ENCODE data around the gene GBX1.
A peak's percentile ranks its signal among the peaks of the same experiment; 100 is the strongest.

Gene GBX1

DNA sequence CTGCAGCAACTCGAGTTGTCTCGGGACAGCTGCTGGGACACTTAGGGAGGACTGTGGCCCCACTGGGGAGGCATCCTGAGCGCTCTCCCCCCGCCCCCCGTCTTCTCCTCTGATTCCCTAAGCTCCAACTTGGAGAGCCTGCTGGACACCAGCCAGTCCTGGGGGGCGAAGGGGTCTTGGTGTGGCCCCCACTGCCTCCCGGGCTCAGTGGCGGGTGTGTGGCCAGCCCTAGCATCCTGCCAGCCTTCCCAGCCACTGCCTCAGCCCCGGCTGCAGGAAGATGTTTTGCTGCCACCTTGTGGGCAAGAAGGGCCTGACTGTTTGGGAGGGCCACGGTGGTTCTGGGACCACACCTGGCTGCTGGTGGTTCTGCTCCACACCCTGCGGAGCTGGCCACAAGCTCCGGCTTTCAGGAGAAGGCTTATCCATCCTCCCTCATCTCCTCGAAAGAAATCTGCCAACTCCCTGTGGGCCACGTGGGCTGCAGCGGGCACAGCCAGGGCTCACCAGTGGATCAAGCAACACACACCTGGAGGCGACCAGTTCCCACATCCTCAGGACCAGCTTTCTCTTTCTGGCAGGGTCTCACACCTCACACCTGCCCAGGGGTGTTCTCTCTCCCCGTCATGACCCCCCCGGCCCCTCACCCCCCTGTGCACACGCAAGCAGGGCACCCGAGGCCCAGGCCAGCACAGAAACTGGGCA lies 56.4 kb downstream of the GBX1 start:
- in situ Hi-C loops (cut with HindIII; ENCODE audit: low sequenced_read_pairs) = no loop called here
- TF ChIP-seq, protein P1, sequence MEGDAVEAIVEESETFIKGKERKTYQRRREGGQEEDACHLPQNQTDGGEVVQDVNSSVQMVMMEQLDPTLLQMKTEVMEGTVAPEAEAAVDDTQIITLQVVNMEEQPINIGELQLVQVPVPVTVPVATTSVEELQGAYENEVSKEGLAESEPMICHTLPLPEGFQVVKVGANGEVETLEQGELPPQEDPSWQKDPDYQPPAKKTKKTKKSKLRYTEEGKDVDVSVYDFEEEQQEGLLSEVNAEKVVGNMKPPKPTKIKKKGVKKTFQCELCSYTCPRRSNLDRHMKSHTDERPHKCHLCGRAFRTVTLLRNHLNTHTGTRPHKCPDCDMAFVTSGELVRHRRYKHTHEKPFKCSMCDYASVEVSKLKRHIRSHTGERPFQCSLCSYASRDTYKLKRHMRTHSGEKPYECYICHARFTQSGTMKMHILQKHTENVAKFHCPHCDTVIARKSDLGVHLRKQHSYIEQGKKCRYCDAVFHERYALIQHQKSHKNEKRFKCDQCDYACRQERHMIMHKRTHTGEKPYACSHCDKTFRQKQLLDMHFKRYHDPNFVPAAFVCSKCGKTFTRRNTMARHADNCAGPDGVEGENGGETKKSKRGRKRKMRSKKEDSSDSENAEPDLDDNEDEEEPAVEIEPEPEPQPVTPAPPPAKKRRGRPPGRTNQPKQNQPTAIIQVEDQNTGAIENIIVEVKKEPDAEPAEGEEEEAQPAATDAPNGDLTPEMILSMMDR (IDR thresholded peaks at IDR 0.05; ENCODE audit: low read depth, low read length, missing control alignments) = peak; percentile 83
- H3K4me3 ChIP-seq (ENCODE audit: low read depth, low read length) = no peak overlapping the region

DNA sequence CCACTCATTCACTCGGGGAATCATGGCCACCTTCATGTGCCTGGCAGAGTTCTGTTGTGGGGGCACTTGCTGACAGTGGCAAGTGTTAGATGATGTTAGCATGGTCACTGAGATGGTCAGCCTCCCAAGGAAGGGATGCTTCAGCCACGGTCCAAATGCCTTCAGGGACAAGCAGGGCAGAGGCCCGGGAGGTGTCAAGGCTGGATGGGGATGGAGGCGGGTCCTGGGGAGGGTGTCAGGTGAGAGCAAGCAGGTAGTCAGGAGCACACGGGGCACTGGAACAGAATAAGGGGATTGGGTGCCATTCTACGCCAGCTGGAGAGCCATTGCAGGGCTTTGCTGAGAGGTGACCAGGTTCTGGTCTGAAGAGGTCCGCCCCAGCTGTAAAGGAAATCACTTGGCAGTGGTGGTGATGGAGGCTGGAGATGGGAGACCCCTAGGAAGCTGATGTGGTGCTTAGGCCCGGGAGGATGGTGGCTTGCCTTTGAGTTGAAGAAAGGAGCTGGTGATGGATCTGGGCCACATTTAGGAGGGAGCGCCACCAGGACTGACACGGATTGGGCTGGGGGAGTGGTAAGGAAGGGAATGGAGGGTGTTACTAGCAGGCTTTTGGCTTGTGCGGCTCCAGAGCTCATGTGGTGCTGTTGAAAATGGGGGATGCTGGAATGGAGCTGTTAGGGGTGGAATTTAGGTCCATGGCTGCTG lies 57.1 kb downstream of the GBX1 start:
- TF ChIP-seq, protein P1 (IDR thresholded peaks at IDR 0.05; ENCODE audit: low read depth, low read length, missing control alignments) = no peak
- H3K4me3 ChIP-seq (ENCODE audit: low read depth, low read length) = no peak overlapping the region
- in situ Hi-C loops (cut with HindIII; ENCODE audit: low sequenced_read_pairs) = no loop called here
- no peak for DNase-seq (ENCODE audit: low read depth)

More for the DNA sequence above, 56.4 kb downstream of the GBX1 start:
- no peak for DNase-seq (ENCODE audit: low read depth)

DNA sequence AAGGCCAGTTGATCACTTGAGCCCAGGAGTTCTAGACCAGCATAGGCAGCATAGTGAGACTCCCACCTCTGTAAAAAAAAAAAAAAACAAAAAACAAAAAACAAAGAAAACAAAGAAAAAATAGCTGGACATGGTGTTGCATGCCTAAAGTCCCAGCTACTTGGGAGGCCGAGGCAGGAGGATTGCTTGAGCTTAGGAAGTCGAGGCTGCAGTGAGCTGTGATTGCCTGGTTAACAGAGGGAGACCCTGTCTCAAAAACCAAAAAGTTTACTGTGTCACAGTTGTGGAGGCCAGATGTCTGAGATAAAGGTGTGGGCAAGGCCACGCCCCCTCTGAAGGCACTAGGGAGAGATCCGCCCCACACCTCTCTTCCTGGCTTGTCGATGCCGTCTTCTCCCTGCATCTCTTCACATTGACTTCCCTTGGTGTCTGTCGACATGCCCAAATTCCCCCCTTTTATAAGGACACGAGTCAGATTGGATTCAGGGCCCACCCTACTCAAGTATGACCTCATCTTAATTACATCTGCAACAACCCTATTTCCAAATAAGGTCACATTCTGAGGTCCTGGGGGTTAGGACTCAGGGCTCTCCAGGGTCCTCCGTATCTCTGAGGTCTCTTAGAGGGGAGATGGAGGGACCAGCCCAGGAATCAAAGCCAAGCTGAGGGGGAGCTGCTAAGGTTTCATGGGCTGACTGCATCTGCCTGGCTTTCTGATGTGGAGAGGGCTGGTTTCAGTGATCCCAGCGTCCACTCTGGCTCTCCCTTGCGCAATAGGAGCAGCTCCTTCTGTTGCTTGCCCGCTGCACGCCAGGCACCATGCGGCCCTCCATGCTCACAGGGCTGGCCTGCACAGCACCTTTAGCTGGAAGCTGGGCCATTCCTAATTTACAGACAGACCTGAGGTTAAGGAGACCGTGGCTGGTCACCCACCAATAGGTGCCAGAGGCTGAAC lies 58.1 kb downstream of the GBX1 start:
- TF ChIP-seq, protein P1 (IDR thresholded peaks at IDR 0.05; ENCODE audit: low read depth, low read length, missing control alignments) = no peak
- in situ Hi-C loops (cut with HindIII; ENCODE audit: low sequenced_read_pairs) = no loop called here
- H3K4me3 ChIP-seq (ENCODE audit: low read depth, low read length) = no peak overlapping the region
- DNase-seq (ENCODE audit: low read depth) = no peak

DNA sequence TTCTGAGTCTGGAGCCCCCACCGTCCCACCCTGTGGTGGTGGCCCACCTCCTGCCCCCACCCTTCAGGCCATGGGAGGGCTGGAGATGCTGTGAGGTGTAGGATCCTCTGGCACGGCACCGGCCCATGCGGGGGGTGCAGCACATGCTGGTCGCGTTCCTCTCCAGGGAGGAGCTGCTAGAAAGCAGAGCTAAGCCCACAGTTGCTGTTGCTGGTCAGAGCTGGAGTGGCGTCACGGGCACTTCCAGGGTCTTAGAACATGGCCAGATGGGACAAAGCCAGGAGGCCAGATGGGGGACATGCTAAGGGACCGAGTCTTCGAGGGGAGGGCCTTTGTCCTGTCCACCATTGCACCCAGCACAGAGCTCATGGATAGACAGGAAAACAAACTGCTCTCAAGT lies 59.6 kb downstream of the GBX1 start:
- no peak for DNase-seq (ENCODE audit: low read depth)
- TF ChIP-seq, protein P1 (IDR thresholded peaks at IDR 0.05; ENCODE audit: low read depth, low read length, missing control alignments) = no peak
- no peak overlapping the region for H3K4me3 ChIP-seq (ENCODE audit: low read depth, low read length)
- in situ Hi-C loops (cut with HindIII; ENCODE audit: low sequenced_read_pairs) = no loop called here

DNA sequence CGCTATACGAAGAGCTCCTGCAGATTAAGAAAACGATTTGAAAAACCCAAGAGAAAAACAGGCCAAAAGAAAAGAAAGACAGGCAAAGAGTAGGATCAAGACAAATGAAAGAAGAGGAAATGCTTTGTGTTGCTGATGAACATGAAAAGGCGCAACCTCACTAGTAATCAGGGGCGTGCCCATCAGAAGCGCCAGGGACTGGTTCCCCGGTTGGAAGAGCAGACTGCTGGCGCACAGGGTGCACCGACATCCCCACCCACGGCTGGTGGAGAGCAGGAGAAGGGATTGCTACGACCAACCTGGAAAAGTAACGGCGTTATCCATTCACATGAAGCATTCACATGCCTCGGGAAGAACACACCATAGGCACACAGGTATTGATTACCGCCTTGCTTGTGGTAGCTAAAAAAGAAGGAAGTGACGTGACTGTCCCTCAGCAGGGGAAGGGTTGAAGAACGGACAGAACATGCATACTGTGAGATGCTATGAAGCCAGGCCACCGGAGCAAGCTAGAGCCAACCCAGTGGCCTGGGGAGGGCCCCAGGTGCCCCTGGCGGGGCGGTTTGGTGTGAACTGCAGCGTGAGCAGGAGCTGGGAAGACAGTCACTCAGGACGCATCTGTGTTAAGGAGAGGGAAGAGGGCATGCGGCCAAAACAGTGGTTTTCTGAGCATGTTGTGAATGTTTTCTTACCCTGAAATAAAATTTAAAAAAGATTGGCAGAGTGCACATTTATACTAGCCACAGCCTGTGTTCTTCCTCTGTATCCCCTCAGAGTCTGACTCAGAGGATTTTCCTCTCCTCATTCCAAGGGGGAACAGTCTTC lies 62.9 kb downstream of the GBX1 start:
- in situ Hi-C loops (cut with HindIII; ENCODE audit: low sequenced_read_pairs) = no loop called here
- no peak overlapping the region for H3K4me3 ChIP-seq (ENCODE audit: low read depth, low read length)
- peak; percentile 91 for DNase-seq (ENCODE audit: low read depth)
- TF ChIP-seq, protein P1 (IDR thresholded peaks at IDR 0.05; ENCODE audit: low read depth, low read length, missing control alignments) = no peak

Data from astrocyte of the cerebellum (primary cell).